HepG2 (cell line): ENCODE results near the gene PCOLCE2.

Experiments used
- ATAD3A ChIP-seq: sonication (generic); formaldehyde crosslinking; IDR thresholded peaks from 2 replicates; pipeline ENCODE4 v1.4.0; 2020; ENCODE audit warnings: missing genetic modification reagents
- CHD2 ChIP-seq: IDR thresholded peaks from 2 replicates; pipeline ENCODE4 v1.6.1; 2011; ENCODE audit warnings: low read depth, low read length, improper control_type of control experiment
- NFYB ChIP-seq: sonication (generic); formaldehyde crosslinking; IDR thresholded peaks from 2 replicates; pipeline ENCODE4 v1.4.0; 2020; ENCODE audit warnings: missing genetic modification reagents
- POLR2A ChIP-seq, 2 experiments: IDR thresholded peaks; 2 replicates each; pipeline ENCODE4 v1.6.1; 2011; ENCODE audit warnings: low read depth in 2 of 2, low read length in 2 of 2, mild to moderate bottlenecking in 1 of 2, moderate library complexity in 1 of 2; ENCODE audit not compliant: insufficient read depth in 1 of 2
- POLR2AphosphoS2 ChIP-seq: IDR thresholded peaks from 2 replicates; pipeline ENCODE4 v1.6.1; 2011; ENCODE audit warnings: low read depth, low read length, improper control_type of control experiment
- RFX1 ChIP-seq: fragments of 450-650 bp; IDR thresholded peaks from 2 replicates; pipeline ENCODE4 v1.6.1; 2017
- RXRA ChIP-seq: sonication (generic); formaldehyde crosslinking; IDR thresholded peaks from 2 replicates; pipeline ENCODE4 v1.5.1; 2020; ENCODE audit warnings: missing genetic modification reagents
- SRSF1 ChIP-seq: fragments of 200-400 bp; formaldehyde crosslinking; optimal IDR thresholded peaks from 2 replicates; pipeline ENCODE3; 2017; ENCODE audit warnings: mild to moderate bottlenecking, low read depth, low read length, moderate library complexity
- TCF7L2 ChIP-seq: IDR thresholded peaks from 2 replicates; pipeline ENCODE4 v1.6.1; 2011; ENCODE audit warnings: mild to moderate bottlenecking, low read depth, low read length, moderate library complexity
- ZBTB8A ChIP-seq: sonication (generic); formaldehyde crosslinking; IDR thresholded peaks from 2 replicates; pipeline ENCODE4 v1.4.0; 2020; ENCODE audit warnings: mild to moderate bottlenecking, low read depth, missing genetic modification reagents, borderline replicate concordance
- ZFP36L2 ChIP-seq: sonication (generic); formaldehyde crosslinking; IDR thresholded peaks from 2 replicates; pipeline ENCODE4 v1.4.0; 2020; ENCODE audit warnings: missing genetic modification reagents
- TF ChIP-seq, protein P1 (sequence below): sonication (generic); formaldehyde crosslinking; IDR thresholded peaks from 2 replicates; pipeline ENCODE4 v1.5.0; 2020; ENCODE audit warnings: mild to moderate bottlenecking, missing genetic modification reagents, moderate library complexity
- TF ChIP-seq, protein P2 (sequence below): IDR thresholded peaks from 2 replicates; pipeline ENCODE4 v1.6.1; 2012; ENCODE audit warnings: inconsistent platforms
- TF ChIP-seq, protein P3 (sequence below): IDR thresholded peaks from 2 replicates; pipeline ENCODE4 v1.6.1; 2012; ENCODE audit warnings: low read depth, low read length, improper control_type of control experiment

DNA sequence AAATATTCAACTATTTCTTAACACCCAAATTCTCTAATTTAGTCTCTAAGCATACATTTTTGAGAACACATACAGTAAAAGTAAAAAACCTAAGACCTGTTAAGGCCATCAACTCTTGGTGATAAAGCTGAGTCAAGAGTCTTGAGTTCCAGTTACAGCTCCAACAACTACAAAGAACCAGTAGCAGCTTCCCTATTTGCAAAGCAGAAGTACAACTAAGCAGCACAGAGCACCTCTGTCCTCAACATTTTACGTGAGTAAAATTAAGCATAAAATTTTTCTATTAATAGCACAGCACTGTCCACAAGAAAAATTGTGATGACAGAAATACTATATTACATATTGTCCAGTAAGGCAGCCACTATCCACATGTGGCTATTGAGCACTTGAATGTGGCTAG is 4.4 kb downstream of the PCOLCE2 start:
- no peak for TF ChIP-seq ZBTB8A
- TF ChIP-seq RXRA = no peak
- TF ChIP-seq, protein P1, sequence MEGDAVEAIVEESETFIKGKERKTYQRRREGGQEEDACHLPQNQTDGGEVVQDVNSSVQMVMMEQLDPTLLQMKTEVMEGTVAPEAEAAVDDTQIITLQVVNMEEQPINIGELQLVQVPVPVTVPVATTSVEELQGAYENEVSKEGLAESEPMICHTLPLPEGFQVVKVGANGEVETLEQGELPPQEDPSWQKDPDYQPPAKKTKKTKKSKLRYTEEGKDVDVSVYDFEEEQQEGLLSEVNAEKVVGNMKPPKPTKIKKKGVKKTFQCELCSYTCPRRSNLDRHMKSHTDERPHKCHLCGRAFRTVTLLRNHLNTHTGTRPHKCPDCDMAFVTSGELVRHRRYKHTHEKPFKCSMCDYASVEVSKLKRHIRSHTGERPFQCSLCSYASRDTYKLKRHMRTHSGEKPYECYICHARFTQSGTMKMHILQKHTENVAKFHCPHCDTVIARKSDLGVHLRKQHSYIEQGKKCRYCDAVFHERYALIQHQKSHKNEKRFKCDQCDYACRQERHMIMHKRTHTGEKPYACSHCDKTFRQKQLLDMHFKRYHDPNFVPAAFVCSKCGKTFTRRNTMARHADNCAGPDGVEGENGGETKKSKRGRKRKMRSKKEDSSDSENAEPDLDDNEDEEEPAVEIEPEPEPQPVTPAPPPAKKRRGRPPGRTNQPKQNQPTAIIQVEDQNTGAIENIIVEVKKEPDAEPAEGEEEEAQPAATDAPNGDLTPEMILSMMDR (CRISPR knock-in tag) = no peak
- no peak for TF ChIP-seq TCF7L2
- no peak for TF ChIP-seq NFYB (CRISPR knock-in tag)
- TF ChIP-seq POLR2A (IDR thresholded peaks at IDR 0.05; ENCODE audit: insufficient read depth in 1 of 2, low read depth in 2 of 2, low read length in 2 of 2) = no peak
- no peak for TF ChIP-seq POLR2AphosphoS2
- no peak for TF ChIP-seq CHD2
- TF ChIP-seq ZFP36L2 (CRISPR knock-in tag) = no peak
- no peak for TF ChIP-seq RFX1
- no peak for TF ChIP-seq ATAD3A (CRISPR knock-in tag)
- TF ChIP-seq, protein P2, sequence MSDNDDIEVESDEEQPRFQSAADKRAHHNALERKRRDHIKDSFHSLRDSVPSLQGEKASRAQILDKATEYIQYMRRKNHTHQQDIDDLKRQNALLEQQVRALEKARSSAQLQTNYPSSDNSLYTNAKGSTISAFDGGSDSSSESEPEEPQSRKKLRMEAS = no peak
- no peak for TF ChIP-seq SRSF1
- TF ChIP-seq, protein P3, sequence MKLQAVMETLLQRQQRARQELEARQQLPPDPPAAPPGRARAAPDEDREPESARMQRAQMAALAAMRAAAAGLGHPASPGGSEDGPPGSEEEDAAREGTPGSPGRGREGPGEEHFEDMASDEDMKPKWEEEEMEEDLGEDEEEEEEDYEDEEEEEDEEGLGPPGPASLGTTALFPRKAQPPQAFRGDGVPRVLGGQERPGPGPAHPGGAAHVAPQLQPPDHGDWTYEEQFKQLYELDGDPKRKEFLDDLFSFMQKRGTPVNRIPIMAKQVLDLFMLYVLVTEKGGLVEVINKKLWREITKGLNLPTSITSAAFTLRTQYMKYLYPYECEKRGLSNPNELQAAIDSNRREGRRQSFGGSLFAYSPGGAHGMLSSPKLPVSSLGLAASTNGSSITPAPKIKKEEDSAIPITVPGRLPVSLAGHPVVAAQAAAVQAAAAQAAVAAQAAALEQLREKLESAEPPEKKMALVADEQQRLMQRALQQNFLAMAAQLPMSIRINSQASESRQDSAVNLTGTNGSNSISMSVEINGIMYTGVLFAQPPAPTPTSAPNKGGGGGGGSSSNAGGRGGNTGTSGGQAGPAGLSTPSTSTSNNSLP = no peak
